Measurements from ENCODE around the gene FBP2. TPM values are rescaled to one million over a fixed set of nuclear protein-coding genes. Genes with fewer than 3 reads are reported as not detected.

Gene FBP2
- total RNA-seq, 4 donors from 2014 or later, result 12.1 to 56.5 (median 41.5) TPM

DNA sequence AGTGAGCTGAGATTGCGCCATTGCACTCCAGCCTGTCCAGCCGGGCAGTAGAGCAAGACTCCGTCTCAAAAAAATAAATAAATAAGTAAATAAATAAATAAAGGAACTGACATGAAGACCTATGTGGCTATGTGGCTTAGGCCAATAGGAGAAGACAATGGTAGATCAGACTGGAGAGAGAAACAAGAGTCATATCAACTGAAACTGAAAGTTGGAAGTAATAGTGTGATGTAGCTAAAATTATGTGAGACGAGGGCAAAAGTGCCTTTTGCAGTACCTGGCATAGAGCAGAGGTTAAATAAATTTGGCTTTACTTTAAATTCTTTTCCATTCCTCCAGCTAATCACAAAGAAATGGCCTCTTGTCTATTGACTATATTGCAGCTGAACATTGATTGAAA lies 7.3 kb downstream of the FBP2 start:
- intact Hi-C loops (cut with DNase I; ENCODE audit: low total_unique reads), result no loop called here
- no peaks in the 10 kb centered on the region for H3K36me3 ChIP-seq
- in situ Hi-C loops (cut with MboI; ENCODE audit: low sequenced_read_pairs in 4 of 4), result no loop called here
- H3K27ac ChIP-seq, result peak overlapping the region in 2 of 4 donors; percentile 34 to 74
- H3K27me3 ChIP-seq, result no peaks in the 10 kb centered on the region
- no peak for ATAC-seq
- H3K4me3 ChIP-seq, result no peak overlapping the region
- TF ChIP-seq, protein P1, sequence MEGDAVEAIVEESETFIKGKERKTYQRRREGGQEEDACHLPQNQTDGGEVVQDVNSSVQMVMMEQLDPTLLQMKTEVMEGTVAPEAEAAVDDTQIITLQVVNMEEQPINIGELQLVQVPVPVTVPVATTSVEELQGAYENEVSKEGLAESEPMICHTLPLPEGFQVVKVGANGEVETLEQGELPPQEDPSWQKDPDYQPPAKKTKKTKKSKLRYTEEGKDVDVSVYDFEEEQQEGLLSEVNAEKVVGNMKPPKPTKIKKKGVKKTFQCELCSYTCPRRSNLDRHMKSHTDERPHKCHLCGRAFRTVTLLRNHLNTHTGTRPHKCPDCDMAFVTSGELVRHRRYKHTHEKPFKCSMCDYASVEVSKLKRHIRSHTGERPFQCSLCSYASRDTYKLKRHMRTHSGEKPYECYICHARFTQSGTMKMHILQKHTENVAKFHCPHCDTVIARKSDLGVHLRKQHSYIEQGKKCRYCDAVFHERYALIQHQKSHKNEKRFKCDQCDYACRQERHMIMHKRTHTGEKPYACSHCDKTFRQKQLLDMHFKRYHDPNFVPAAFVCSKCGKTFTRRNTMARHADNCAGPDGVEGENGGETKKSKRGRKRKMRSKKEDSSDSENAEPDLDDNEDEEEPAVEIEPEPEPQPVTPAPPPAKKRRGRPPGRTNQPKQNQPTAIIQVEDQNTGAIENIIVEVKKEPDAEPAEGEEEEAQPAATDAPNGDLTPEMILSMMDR (IDR thresholded peaks at IDR 0.05 in 4 of 5, conservative IDR thresholded peaks at IDR 0.05 in 1 of 5), result no peak
- no peak for TF ChIP-seq POLR2A (IDR thresholded peaks at IDR 0.05)
- H3K4me1 ChIP-seq, result peaks cover 3 to 4% of the 10 kb centered on the region in 2 donors
- no peak for DNase-seq
- no peaks in the 10 kb centered on the region for H3K9me3 ChIP-seq

DNA sequence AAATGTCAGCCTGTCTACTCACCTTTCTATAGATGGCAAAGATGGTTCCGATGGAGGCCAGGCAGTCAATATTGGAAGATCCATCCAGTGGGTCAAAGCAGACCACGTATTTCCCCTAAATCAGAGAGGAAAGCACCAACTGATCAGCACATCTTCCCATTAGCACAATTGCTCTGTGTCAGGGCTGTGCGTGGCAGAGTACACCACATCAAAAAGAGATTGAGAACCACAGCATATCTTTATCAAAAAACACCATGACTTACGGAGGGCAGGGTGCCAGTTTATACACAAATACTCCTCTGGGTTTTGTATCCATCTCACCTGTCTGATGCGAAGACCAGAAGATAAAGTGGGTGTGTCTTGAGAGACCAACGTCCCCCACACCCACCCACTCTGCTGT lies 9.1 kb downstream of the FBP2 start:
- DNase-seq, result no peak
- Histone ChIP-seq H3K9me3 (no peaks in the 10 kb centered on the region), H3K27me3 (no peaks in the 10 kb centered on the region), H3K4me1 (peaks cover 0 to 3% of the 10 kb centered on the region in 2 donors), H3K36me3 (no peaks in the 10 kb centered on the region), H3K4me3 (no peak overlapping the region), H3K27ac (peak overlapping the region in 2 of 4 donors; percentile 30 to 74)
- TF ChIP-seq, protein P1 (IDR thresholded peaks at IDR 0.05 in 4 of 5, conservative IDR thresholded peaks at IDR 0.05 in 1 of 5), result no peak
- no peak for TF ChIP-seq POLR2A (IDR thresholded peaks at IDR 0.05)
- in situ Hi-C loops (cut with MboI; ENCODE audit: low sequenced_read_pairs in 4 of 4) (no loop called here), intact Hi-C loops (cut with DNase I; ENCODE audit: low total_unique reads) (no loop called here)
- ATAC-seq, result no peak

DNA sequence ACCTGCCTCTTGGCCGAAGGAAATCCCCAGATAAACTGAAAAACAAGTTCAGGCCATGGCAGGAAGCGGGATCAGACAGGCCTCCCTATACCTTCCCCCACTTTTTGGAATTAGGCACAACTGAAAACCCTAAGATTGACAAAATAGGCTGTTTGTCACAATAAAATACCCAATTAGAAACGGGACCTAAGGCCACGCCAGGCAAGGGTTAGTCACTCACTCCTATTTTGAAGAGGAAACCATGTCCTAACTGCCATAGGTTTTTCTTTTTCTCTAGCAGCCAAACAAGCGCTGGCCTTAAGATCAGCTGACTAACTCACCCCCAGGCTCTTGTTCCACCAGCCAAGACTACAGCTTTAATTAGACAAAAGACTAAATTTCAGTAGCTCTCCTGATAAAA lies 11.9 kb downstream of the FBP2 start:
- Histone ChIP-seq H3K27ac (peak overlapping the region in 2 of 4 donors; percentile 39 to 74), H3K4me1 (peaks cover 7 to 10% of the 10 kb centered on the region in 2 donors), H3K36me3 (no peaks in the 10 kb centered on the region), H3K9me3 (no peaks in the 10 kb centered on the region), H3K4me3 (no peak overlapping the region), H3K27me3 (no peaks in the 10 kb centered on the region)
- in situ Hi-C loops (cut with MboI; ENCODE audit: low sequenced_read_pairs in 4 of 4) (no loop called here), intact Hi-C loops (cut with DNase I; ENCODE audit: low total_unique reads) (no loop called here)
- no peak for DNase-seq
- TF ChIP-seq, protein P1 (IDR thresholded peaks at IDR 0.05 in 4 of 5, conservative IDR thresholded peaks at IDR 0.05 in 1 of 5), result no peak
- TF ChIP-seq POLR2A (IDR thresholded peaks at IDR 0.05), result no peak
- ATAC-seq, result no peak

DNA sequence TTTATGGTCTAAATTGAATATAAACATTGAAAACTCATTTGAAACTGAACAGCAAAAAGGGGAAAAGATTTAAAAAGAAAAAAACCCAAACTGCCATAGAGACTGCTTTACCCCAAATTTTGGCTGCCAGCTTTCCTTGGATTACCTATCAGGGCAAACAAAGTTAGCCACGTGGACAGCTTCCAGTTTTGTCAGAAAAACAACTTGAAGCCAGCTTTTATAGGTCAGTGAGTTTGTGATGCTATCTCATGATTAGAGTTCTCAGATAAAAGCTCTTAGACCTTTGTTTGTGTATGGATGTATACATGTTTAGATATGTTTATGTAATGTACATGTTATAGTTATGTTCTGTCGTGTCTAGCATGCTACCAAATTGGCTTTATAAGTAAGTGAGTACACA lies 16.1 kb downstream of the FBP2 start:
- Histone ChIP-seq H3K27me3 (no peaks in the 10 kb centered on the region), H3K4me3 (no peak overlapping the region), H3K4me1 (peaks cover 3 to 10% of the 10 kb centered on the region in 2 donors), H3K36me3 (no peaks in the 10 kb centered on the region), H3K9me3 (no peaks in the 10 kb centered on the region), H3K27ac (peak overlapping the region in 3 of 4 donors; percentile 21 to 74 (median 30))
- DNase-seq (no peak), ATAC-seq (no peak)
- in situ Hi-C loops (cut with MboI; ENCODE audit: low sequenced_read_pairs in 4 of 4), result no loop called here
- intact Hi-C loops (cut with DNase I; ENCODE audit: low total_unique reads), result no loop called here
- TF ChIP-seq, protein P1 (IDR thresholded peaks at IDR 0.05 in 4 of 5, conservative IDR thresholded peaks at IDR 0.05 in 1 of 5), result no peak
- no peak for TF ChIP-seq POLR2A (IDR thresholded peaks at IDR 0.05)

DNA sequence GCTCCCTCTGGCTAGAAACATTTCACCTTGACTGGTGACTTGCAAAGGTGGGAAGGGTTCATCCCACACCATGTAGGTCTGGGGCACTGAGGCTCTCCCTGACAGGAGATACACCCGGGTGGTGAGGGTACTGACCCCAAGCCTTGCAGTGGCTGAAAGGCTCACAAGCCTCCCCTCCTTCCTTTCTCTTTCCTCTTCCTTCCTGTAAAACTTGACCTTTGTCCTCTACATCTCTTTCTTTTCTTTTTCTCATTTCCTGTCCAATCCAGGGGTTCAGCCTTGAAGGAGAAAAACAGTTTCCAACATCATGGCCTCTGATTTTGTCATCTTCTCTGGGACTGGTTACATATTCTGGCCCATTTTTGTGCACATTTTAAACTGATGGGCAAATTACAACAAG lies 16.6 kb downstream of the FBP2 start:
- Histone ChIP-seq H3K9me3 (no peaks in the 10 kb centered on the region), H3K4me3 (no peak overlapping the region), H3K4me1 (peaks cover 3 to 10% of the 10 kb centered on the region in 2 donors), H3K36me3 (no peaks in the 10 kb centered on the region), H3K27ac (peak overlapping the region in 3 of 4 donors; percentile 21 to 74 (median 30)), H3K27me3 (no peaks in the 10 kb centered on the region)
- TF ChIP-seq, protein P1 (IDR thresholded peaks at IDR 0.05 in 4 of 5, conservative IDR thresholded peaks at IDR 0.05 in 1 of 5), result no peak
- TF ChIP-seq POLR2A (IDR thresholded peaks at IDR 0.05), result no peak
- intact Hi-C loops (cut with DNase I; ENCODE audit: low total_unique reads), result no loop called here
- ATAC-seq (no peak), DNase-seq (no peak)
- in situ Hi-C loops (cut with MboI; ENCODE audit: low sequenced_read_pairs in 4 of 4), result no loop called here
